Measurements from ENCODE around the gene TUG1.

GRCh38 chr22:30948930-30949342 is 20.1 kb upstream of the TUG1 start:
- TF ChIP-seq, protein P1, sequence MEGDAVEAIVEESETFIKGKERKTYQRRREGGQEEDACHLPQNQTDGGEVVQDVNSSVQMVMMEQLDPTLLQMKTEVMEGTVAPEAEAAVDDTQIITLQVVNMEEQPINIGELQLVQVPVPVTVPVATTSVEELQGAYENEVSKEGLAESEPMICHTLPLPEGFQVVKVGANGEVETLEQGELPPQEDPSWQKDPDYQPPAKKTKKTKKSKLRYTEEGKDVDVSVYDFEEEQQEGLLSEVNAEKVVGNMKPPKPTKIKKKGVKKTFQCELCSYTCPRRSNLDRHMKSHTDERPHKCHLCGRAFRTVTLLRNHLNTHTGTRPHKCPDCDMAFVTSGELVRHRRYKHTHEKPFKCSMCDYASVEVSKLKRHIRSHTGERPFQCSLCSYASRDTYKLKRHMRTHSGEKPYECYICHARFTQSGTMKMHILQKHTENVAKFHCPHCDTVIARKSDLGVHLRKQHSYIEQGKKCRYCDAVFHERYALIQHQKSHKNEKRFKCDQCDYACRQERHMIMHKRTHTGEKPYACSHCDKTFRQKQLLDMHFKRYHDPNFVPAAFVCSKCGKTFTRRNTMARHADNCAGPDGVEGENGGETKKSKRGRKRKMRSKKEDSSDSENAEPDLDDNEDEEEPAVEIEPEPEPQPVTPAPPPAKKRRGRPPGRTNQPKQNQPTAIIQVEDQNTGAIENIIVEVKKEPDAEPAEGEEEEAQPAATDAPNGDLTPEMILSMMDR (IDR thresholded peaks at IDR 0.05): peak in 1 of 3 experiments; percentile 2
- TF ChIP-seq POLR2A (IDR thresholded peaks at IDR 0.05; ENCODE audit: low read depth): no peak
- TF ChIP-seq POLR2AphosphoS5 (IDR thresholded peaks at IDR 0.05): peak in 1 of 2 donors; percentile 7

All from esophagus muscularis mucosa (tissue), 3 donors.